Measurements from ENCODE around the gene LRFN2. TPM values are rescaled to one million over a fixed set of nuclear protein-coding genes. Genes with fewer than 3 reads are reported as not detected.

LRFN2 gene
- total RNA-seq, 2 experiments from 2014 or later, result not detected

DNA sequence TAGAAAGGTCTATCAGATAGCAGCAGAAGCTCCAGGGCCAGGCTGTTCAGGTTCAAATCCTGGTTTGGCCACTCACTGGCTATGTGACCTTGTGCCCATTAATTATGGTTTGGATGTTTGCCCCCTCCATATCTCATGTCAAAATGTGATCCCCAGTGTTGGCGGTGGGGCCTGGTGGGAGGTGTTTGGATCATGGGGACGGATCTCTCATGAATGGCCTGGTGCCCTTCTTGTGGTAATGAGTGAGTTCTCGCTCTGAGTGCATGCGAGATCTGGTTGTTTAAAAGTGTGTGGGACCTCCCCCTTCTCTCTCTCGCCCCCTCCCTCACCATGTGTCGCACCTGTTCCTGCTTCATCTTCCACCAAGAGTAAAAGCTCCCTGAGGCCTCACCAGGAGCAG, 240.9 kb downstream of the LRFN2 start:
- DNase-seq (peak; percentile 28), ATAC-seq (no peak)
- Mint-ChIP-seq H3K27ac (no peak overlapping the region), H3K9me3 (ENCODE audit: low read depth) (no peaks in the 10 kb centered on the region), H3K4me3 (no peak overlapping the region), H3K4me1 (no peaks in the 10 kb centered on the region), H3K27me3 (peaks cover 20% of the 10 kb centered on the region), H3K36me3 (no peaks in the 10 kb centered on the region)
- CTCF ChIA-PET, result no interaction called here

DNA sequence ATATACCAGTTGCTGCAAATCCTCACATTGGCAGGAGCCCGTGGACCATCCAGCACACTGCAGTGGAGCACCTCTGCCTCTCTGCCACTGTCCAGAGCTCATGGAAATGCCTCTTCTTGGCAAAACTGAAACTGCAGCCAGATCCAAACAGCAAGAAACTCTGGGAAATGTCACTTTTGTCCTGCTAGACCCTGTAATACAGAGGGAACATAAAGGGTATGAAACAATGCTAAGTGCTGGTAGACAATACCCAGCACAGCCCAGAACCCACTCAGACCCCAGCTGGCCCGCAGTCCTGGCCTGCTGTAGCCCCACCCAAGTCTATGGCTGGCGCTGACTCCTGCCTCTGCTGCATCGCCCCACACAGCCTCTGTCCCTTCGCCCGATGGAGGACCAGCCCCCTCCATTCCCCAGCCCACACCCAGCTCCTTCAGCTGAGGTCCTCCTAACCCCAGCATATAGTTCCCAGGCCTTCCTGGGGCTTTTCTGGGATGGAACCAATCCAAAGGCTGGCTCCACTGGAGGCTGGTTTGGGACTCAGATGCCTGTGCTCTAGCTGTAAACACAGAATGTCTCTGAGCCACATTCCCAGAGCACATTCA, 242.5 kb downstream of the LRFN2 start:
- H3K27ac Mint-ChIP-seq, result no peak overlapping the region
- H3K4me1 Mint-ChIP-seq, result no peaks in the 10 kb centered on the region
- ATAC-seq, result no peak
- H3K27me3 Mint-ChIP-seq, result peaks cover 20% of the 10 kb centered on the region
- no peaks in the 10 kb centered on the region for H3K36me3 Mint-ChIP-seq
- no peak overlapping the region for H3K4me3 Mint-ChIP-seq
- CTCF ChIA-PET, result no interaction called here
- H3K9me3 Mint-ChIP-seq (ENCODE audit: low read depth), result no peaks in the 10 kb centered on the region
- DNase-seq, result peak; percentile 16

- Mint-ChIP-seq H3K4me3 (no peak overlapping the region), H3K4me1 (no peaks in the 10 kb centered on the region), H3K27ac (no peak overlapping the region), H3K27me3 (peaks cover 20% of the 10 kb centered on the region), H3K36me3 (no peaks in the 10 kb centered on the region), H3K9me3 (ENCODE audit: low read depth) (no peaks in the 10 kb centered on the region)
- no peak for ATAC-seq
- peak; percentile 25 for DNase-seq
- CTCF ChIA-PET, result no interaction called here
Observed at GRCh38 chr6:40343877-40344565, 243.1 kb downstream of the LRFN2 start.

GRCh38 chr6:40343318-40343876, 243.8 kb downstream of the LRFN2 start:
- ATAC-seq, result no peak

GRCh38 chr6:40342723-40343122, 244.4 kb downstream of the LRFN2 start:
- CTCF ChIA-PET, result no interaction called here
- Mint-ChIP-seq H3K27me3 (peaks cover 20% of the 10 kb centered on the region), H3K4me3 (no peak overlapping the region), H3K27ac (no peak overlapping the region), H3K4me1 (no peaks in the 10 kb centered on the region), H3K36me3 (no peaks in the 10 kb centered on the region), H3K9me3 (ENCODE audit: low read depth) (no peaks in the 10 kb centered on the region)
- ATAC-seq, result no peak
- DNase-seq, result no peak

More at GRCh38 chr6:40343318-40343876, 243.8 kb downstream of the LRFN2 start:
- DNase-seq, result no peak
- Mint-ChIP-seq H3K4me1 (no peaks in the 10 kb centered on the region), H3K9me3 (ENCODE audit: low read depth) (no peaks in the 10 kb centered on the region), H3K4me3 (no peak overlapping the region), H3K27ac (no peak overlapping the region), H3K27me3 (peaks cover 20% of the 10 kb centered on the region), H3K36me3 (no peaks in the 10 kb centered on the region)
- CTCF ChIA-PET, result no interaction called here

DNA sequence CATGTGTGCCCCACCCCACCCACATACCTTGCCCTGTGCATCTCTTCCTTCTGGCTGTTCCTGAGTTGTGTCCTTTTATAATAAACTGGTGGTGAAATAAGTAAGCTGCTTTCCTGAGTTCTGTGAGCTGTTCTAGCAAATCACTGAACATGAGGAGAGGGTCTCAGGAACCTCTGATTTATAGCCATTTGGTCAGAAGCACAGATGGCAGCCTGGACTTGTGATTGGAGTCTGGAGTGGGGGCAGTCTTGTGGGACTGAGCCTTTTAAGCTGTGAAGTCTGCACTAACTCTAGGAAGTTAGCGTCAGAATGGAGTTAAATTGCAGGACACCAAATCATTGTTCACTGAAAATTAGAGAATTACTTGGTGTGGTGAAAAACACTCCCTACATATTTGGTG, 245.4 kb downstream of the LRFN2 start:
- Mint-ChIP-seq H3K9me3 (ENCODE audit: low read depth) (no peaks in the 10 kb centered on the region), H3K4me3 (no peak overlapping the region), H3K27ac (no peak overlapping the region), H3K4me1 (no peaks in the 10 kb centered on the region), H3K36me3 (no peaks in the 10 kb centered on the region), H3K27me3 (peaks cover 20% of the 10 kb centered on the region)
- ATAC-seq, result no peak
- CTCF ChIA-PET, result no interaction called here
- DNase-seq, result no peak

Data from activated CD8-positive, alpha-beta memory T cell treated with anti-CD3 and anti-CD28 coated beads, Interleukin-2, amount 10 ng/mL, durations not matched to agents 7 days and 5 days (primary cell).